Neural crest cell (in vitro differentiated cells): Measurements from ENCODE around the gene PSMB9. TPM values are rescaled to one million over a fixed set of nuclear protein-coding genes. Genes with fewer than 3 reads are reported as not detected.

Source experiments
- DNase-seq: peaks from one replicate; pipeline ENCODE4 v3.0.0; 2021; ENCODE audit warnings: low read depth, mixed read lengths, low spot score
- H3K27ac Mint-ChIP-seq: one replicate; pipeline ENCODE4 v1.8.0; 2021; ENCODE audit warnings: mild to moderate bottlenecking, mixed read lengths; ENCODE audit not compliant: unreplicated experiment
- H3K27me3 Mint-ChIP-seq: 2 replicates; pipeline ENCODE4 v1.8.0; 2021; ENCODE audit warnings: low read depth, mild to moderate bottlenecking, mixed read lengths
- H3K36me3 Mint-ChIP-seq: 2 replicates; pipeline ENCODE4 v1.8.0; 2021; ENCODE audit warnings: low read depth, mild to moderate bottlenecking, mixed read lengths
- H3K4me1 Mint-ChIP-seq: 2 replicates; pipeline ENCODE4 v1.8.0; 2021; ENCODE audit warnings: mixed read lengths
- H3K4me3 Mint-ChIP-seq: one replicate; pipeline ENCODE4 v1.8.0; 2021; ENCODE audit warnings: mild to moderate bottlenecking, mixed read lengths
- H3K9me3 Mint-ChIP-seq: 2 replicates; pipeline ENCODE4 v1.8.0; 2021; ENCODE audit warnings: mixed read lengths
- CTCF ChIP-seq: fragments of 200-600 bp; sonication (generic); conservative IDR thresholded peaks from 2 replicates; pipeline ENCODE4 v1.5.0; 2021; ENCODE audit warnings: antibody characterized with exemption, mild to moderate bottlenecking
- total RNA-seq: library from RNA; stranded (reverse); gene quantifications from 2 replicates; pipeline ENCODE4 v1.2.1, GENCODE V29; 2021

Gene PSMB9
- total RNA-seq, 1 donor from 2014 or later: not detected

GRCh38 chr6:32840604-32841246 lies 13.3 kb upstream of the PSMB9 start:
- TF ChIP-seq CTCF: no peak
- no peak for DNase-seq
- no peak overlapping the region for H3K27ac Mint-ChIP-seq
- peak overlapping the region; percentile 54 for H3K4me3 Mint-ChIP-seq
- H3K9me3 Mint-ChIP-seq: no peaks in the 10 kb centered on the region
- peaks cover 25% of the 10 kb centered on the region for H3K4me1 Mint-ChIP-seq
- H3K27me3 Mint-ChIP-seq: peaks cover 54% of the 10 kb centered on the region
- H3K36me3 Mint-ChIP-seq: peaks cover 4% of the 10 kb centered on the region

- peaks cover 4% of the 10 kb centered on the region for H3K36me3 Mint-ChIP-seq
- no peaks in the 10 kb centered on the region for H3K9me3 Mint-ChIP-seq
- no peak for TF ChIP-seq CTCF
- DNase-seq: no peak
- peaks cover 19% of the 10 kb centered on the region for H3K4me1 Mint-ChIP-seq
- peak overlapping the region; percentile 58 for H3K4me3 Mint-ChIP-seq
- peaks cover 64% of the 10 kb centered on the region for H3K27me3 Mint-ChIP-seq
- no peak overlapping the region for H3K27ac Mint-ChIP-seq
These were observed 11.9 kb upstream of the PSMB9 start for GRCh38 chr6:32842021-32842650.

GRCh38 chr6:32842690-32843089 lies 11.3 kb upstream of the PSMB9 start:
- Mint-ChIP-seq H3K4me3 (peak overlapping the region; percentile 58), H3K36me3 (peaks cover 4% of the 10 kb centered on the region), H3K27ac (no peak overlapping the region), H3K9me3 (no peaks in the 10 kb centered on the region), H3K27me3 (peaks cover 70% of the 10 kb centered on the region), H3K4me1 (peaks cover 13% of the 10 kb centered on the region)
- no peak for DNase-seq
- no peak for TF ChIP-seq CTCF

- peaks cover 4% of the 10 kb centered on the region for H3K36me3 Mint-ChIP-seq
- DNase-seq: no peak
- no peak for TF ChIP-seq CTCF
- peaks cover 77% of the 10 kb centered on the region for H3K27me3 Mint-ChIP-seq
- no peaks in the 10 kb centered on the region for H3K9me3 Mint-ChIP-seq
- H3K4me1 Mint-ChIP-seq: peaks cover 13% of the 10 kb centered on the region
- peak overlapping the region; percentile 86 for H3K4me3 Mint-ChIP-seq
- no peak overlapping the region for H3K27ac Mint-ChIP-seq
These were observed 10.5 kb upstream of the PSMB9 start for GRCh38 chr6:32843331-32843978.

GRCh38 chr6:32843979-32844838 lies 9.8 kb upstream of the PSMB9 start, which contains the start of gene PSMB8:
TSS of gene PSMB8 (minus strand) at chr6:32844047. CDS start at chr6:32843996, 51 bp downstream.
- no peaks in the 10 kb centered on the region for H3K9me3 Mint-ChIP-seq
- peaks cover 85% of the 10 kb centered on the region for H3K27me3 Mint-ChIP-seq
- DNase-seq: peak; percentile 81
- H3K4me1 Mint-ChIP-seq: peaks cover 13% of the 10 kb centered on the region
- no peak within 1 kb of the TSS for H3K27ac Mint-ChIP-seq
- TF ChIP-seq CTCF: peak; percentile 48
- peak within 1 kb of the TSS; percentile 86 for H3K4me3 Mint-ChIP-seq
- peaks cover 4% of the 10 kb centered on the region for H3K36me3 Mint-ChIP-seq
